HG03064 (cell line): ENCODE data around the gene CUL4A.
A peak's percentile ranks its signal among the peaks of the same experiment; 100 is the strongest.

Experiments used
- ATAC-seq: cut with Tn5 transposase; IDR thresholded peaks from one replicate; pipeline ENCODE4 v1.9.1; 2021; ENCODE audit warnings: low read depth; ENCODE audit not compliant: unreplicated experiment

Gene CUL4A

DNA sequence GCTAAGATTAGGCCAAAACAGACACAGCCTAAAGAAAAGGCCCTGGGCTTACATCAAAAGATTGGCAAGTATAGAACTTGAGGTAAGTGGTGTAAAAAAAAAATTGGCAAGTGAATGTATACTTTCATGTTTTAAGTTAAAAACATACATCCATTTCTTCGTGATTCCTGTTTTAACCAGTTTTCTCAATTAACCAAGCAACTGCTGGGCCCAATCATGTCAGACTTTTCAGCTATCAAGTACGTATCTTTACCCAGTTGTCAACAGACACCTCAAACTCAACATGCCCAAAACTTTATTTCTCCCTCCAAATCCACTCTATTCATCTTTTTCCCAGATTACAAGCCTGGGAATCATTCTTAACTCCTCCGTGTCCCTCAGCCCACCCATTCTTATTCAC, 2.0 kb upstream of the CUL4A start:
- ATAC-seq = no peak

DNA sequence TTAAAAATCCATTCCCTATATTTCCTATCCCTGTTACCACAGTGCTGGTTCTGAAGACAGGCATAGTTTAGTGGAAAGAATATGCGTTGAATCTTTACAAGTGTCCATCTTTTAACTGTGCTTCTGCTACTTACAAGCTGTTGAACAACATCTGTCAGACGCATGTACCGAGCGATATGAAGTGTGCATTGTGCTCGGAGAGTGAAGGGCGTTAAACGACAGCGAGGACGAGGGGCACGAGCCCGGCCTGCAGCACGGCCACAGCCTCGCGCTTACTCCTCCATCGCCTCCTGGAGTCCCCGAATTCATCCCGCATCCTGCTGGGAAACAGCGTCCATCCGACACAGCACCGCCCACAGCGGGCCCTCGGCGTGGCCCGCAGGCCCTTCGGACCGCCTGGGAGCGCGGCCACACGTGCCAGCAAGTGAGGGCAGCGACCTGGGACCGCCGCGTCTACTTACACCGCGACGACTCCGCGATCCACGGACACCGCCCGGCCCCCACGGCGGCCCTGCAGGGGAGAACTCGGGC, 1.5 kb upstream of the CUL4A start:
- ATAC-seq = peak; percentile 11

DNA sequence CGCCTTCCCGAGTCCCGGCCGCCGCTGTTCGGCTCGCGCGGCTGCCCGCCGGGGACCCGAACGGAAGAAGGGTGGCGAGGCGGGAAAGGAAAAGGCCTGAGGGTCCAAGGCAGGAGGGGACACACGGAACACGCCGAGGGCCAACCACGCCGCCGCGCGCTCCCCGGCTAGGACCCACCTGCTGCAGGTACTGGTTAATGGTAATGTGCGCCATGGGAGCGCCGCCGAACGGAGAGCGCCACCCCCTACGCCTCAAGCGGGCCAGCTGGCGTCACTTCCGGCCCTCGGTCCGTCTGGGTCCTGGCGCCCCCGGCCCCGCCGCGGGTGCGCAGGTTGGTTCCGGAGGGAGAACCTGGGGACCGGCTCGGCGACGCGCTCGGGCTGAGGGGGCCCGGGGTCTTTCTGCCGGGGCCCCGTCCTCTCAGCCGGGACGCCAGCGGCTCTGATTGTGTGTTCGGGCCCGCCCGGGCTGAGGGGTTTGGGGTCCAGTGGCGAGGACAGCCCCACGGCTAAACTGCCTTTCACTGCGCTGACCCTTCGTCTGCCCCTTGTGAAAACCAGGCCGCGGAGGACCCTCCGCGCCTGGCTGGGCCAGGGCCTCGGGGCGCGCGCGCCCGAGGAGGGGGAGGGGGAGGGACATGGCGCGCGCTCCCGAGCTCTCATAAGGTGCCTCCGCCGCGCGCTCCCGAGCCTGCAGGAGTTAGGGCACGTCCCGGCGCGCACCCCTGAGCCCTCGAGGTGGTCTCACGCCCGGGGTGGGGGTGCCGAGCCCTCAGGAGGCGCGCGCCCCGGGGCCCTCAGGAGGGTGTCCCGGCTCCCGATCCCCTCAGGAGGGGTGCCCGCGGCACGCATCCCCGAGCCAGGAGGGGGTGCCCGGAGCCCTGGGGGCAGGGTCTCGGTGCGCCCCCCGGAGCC, 735 bp upstream of the CUL4A start, which contains the start of gene PCID2:
PCID2 (minus strand) TSS at position 249 of the 915 bp plus-strand sequence; CDS start at position 214, 35 bp downstream.
- ATAC-seq = peak; percentile 61

DNA sequence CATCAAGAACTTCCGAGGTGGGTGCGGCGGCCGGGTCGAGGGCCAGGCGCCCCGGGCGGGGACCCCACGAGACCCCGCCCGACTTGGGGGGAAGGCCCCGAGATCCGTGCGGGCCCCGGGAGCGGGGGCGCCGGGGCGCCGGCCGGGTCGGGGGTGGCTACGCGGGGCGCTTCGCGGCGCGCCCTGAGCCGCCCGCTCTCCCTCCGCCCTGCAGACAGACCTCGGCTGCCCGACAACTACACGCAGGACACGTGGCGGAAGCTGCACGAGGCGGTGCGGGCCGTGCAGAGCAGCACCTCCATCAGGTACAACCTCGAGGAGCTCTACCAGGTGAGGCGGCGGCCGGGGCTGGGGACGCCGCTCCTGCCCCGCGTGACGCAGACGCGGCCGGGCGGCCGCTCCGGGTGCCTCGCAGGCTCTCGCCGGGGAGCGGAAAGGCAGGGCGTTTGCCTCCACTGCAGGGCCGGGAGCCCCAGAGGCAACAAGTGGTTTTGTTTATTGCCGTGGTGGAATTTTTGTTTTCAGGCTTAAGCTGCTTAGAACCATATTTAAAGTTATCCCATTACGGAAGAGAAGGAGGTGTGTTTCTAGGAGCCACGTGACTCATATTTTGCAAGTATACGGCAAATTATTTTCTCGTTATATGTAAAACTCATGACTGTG, 477 bp downstream of the CUL4A start:
- peak; percentile 39 for ATAC-seq

DNA sequence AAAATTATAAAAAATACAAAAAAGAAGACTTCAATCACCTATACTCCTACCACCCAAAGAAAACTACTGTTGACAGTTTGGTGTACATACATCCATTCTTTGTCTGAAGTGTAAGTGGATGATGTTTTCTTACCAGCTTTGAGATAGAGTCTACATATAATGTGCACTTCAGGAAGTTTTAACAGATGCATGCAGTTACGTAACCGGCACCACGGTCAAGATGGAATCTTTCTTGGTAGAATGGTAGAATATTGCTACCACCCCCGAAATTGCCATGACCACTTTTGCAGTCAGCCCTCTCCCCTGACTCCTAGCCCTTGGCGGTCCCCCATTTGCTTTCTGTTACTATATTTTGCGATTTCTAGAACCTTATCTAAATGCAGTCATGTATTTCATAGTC, 1.4 kb downstream of the CUL4A start:
- ATAC-seq = no peak

DNA sequence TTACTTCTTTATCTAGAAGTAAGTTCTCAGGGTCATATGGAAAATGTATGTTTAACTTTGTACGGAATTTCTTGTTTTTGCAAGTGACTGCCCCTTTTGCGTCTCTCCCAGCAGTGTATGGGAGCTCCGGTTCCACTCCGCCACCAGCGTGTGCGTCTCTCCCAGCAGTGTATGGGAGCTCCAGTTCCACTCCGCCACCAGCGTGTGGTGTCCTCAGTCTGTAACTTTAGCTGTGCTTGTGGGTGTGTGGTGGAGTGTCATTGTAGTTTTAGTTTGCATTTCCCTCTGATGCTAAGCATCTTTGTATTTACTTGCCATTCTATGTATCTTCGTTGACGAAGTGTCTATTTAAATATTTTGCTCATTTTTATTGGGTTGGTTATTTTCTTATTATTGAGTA, 2.4 kb downstream of the CUL4A start:
- no peak for ATAC-seq

DNA sequence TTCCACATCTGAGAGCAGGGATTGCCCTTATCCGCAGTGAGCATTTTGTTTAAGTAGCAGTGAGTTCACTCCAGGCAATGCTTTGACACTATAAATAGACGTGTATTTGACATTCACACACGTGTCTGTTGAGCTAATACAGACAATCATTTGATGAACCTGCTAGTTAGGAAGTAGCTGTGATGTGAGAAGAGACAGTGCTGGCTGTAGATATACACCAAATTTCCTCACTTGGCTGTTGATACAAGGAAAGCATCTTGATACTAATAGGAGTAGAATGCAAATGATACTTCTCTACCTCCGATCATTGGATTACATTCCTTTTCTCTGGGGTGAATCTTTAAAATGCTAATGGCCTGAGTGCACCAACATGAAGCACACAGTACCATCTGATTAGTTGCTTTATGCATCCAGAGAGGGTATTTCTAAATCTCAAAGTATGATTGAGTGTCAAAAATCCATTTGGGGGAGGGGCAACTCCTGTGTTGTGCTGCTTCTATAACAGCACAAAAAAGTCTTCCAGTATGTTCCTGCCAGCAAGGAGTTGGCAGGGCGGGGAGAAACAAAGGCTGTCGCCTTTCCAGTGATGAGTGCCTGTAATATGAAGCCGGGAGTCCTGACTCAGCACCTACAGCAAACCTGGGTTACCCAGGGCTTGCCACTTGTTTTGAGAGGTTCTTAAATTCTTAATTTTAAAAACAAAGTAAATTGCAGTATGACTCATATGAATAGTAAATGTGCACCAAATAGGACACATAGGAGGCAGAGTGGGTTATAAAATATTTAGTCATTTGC, 7.0 kb downstream of the CUL4A start:
- no peak for ATAC-seq

DNA sequence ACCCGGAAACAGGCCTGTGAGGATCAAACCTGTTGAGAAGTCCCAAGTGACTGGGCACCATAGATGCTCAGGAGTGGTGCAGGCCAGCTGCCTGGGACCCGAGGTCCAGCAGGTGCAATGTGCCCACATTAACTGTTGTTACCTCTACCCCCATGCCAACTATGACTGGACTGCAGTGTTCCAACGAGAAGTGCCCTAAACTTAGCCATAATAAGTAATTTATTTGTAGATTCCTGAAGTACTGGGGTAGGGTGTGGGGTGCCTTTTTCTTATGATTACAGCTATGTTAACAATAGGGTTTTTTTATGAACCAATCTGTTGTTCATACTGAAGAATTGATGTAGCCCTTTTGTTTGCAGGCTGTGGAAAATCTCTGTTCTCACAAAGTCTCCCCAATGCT, 9.2 kb downstream of the CUL4A start:
- no peak for ATAC-seq

DNA sequence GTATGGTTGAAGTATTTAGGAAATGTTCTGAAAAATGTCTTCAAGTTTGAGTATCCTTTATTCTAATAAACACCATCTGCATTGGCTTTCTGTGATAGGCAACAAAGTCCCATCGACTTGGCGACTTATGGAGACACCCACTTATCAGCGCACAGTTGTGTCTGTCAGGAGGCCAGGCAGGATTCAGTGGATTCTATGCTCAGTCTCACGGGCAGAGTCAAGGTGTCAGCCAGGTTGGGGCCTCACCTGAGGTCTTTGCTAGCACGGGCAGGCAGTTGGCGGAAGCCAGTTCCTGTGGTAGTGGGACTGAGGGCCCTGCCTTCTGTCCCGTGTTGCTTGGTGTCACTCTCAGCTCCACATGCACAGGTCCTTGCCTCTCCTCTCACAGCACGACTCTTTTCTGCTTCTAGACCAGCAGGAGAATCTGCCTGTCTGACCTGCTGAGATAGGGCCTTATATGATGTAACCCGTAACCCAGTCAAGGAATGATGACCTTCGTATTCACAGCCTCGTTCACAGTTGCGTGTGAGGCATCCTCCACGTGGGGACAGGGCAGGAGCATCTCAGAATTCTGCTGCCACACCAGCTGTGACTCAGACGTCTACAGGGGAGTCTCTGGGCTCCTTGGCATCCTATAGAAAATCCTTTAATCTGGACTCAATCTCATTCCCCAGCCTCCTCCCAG, 10.0 kb downstream of the CUL4A start:
- no peak for ATAC-seq

DNA sequence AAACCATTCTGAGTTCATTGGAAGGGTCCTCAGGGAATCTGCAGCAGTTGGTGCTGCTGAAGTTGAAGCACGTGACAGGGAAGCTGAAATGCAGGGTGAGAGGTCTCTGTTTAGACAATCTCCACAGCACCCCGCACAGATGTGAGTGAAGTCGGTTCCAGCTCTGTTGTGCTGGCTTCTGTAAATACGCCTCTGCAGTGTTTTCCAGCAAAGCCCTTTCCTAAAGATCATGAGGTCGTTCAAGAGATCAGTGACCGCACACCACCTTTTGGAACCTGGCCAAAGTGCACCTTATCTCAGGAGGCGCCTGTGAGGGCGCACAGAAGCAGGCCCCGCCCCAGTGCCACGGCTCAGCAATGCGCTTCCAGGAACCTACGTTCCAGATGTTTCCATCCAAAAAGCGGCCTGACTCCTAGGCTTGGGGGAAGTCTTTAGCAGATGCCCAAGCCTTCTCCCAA, 10.8 kb downstream of the CUL4A start:
- ATAC-seq = no peak

DNA sequence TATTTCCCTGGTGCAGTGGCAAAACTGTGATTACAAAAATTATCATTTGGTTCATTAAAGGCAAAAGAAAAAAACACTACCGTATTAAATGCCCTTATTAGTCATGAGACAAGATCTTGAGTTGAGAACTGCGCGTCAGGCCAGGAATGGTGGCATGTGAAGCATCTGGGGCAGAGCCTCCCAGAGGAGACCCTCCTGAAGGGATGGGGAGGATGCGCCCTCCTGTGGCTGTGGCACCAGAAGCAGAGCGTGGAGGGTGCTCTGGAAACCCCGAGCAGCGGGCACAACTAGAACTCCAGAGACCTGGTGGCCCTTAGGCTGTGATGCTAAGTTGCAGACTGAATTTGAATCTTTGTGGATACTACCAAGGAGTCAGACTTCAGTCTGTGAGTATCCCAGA, 11.5 kb downstream of the CUL4A start:
- no peak for ATAC-seq

DNA sequence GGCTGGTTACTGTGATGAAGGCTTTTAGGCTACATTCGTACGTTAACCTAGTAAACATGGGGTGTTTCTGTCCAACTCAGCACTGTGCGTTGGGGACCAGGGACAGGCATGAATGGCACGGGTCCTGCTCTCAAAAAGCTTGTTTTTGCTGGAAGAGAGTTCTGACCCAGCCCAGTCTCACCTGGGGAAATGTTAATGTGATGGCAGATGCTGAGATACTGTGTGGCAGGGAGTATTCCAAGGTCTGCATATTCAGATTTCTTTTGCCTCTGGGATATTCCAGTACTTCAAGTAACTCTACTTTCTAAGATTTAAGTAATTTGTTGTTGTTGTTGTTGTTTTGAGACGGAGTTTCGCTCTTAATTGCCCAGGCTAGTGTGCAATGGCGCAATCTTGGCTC, 13.7 kb downstream of the CUL4A start:
- no peak for ATAC-seq

DNA sequence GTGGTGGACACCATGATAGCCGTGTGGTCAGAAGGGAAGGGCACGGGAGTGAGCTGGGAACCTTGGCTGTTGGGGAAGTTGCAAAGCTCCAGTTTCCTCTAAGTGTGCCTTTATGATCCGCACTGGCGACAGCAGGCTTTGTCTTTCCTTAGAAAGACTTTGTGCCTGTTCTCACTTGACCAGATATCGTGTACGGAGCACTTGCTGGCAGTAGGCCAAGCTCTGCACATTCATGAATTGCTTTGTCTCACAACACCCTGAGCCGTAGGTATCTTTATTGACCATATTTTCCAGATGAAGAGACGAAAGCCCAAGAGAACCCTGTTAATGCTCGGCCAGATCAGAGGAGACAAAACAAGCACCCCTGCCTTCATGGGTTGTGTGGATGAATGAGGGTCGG, 15.1 kb downstream of the CUL4A start:
- ATAC-seq = no peak

DNA sequence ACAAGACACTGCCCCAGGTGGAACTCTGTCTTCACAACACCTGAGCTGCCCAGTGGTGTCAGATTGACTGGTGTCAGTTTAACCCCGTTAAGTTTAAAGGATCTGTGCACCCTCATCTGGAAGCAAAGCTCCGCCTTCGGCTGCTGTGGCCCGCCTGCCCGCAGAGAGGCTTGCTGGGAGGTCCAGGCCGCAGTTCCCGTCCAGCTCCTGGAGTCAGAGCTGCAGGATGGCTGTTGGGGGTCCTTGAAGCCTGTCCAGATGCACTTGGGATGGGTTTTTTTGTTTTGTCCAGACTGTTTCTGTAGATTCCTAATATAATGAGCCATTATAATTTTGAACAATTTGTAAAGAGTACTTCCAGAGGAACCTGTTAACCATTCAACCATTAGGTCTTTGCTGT, 16.1 kb downstream of the CUL4A start:
- ATAC-seq = no peak

DNA sequence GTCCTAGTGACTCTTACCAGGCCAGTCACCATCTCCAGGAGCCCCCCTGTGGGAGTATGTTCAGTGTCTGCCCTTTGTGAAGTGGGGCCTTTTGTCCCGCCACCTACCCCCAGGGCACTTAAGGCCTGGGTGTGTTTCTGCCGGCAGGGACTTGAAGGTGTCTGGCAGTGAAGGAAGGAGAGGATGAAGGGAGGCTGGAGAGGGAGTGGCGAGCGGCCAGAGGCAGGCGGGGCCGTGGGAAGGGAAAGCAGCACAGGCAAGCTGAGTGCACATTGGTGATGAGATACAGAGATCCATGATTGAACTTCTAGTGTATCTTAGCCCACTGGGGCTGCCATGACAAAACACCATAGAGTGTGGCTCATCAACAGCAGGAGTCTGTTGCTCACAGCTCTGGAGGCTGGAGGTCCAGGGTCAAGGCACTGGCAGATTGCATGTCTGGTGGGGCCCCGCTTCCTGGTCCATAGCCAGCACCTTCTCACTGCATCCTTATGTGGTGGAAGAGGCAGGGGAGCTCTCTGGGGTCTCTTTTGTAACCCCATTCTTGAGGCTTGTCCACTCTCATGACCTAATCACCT, 17.5 kb downstream of the CUL4A start:
- no peak for ATAC-seq

DNA sequence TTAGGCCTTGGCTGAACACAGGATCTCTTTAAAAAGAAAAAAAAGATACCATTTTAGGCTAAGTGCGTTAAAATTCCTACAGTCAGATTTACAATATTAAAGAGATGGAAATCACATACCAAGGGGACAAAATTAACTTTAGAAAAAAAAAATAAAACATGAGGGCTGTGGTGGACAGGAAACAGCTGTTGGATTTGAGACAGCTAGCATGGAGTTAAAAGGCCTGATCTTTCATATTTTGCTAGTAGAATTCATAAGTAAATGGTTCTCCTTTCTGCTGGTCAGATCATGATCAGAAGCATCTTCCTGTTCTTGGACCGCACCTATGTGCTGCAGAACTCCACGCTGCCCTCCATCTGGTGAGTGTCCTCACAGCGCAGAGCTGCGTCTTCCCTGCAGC, 19.7 kb downstream of the CUL4A start:
- no peak for ATAC-seq

DNA sequence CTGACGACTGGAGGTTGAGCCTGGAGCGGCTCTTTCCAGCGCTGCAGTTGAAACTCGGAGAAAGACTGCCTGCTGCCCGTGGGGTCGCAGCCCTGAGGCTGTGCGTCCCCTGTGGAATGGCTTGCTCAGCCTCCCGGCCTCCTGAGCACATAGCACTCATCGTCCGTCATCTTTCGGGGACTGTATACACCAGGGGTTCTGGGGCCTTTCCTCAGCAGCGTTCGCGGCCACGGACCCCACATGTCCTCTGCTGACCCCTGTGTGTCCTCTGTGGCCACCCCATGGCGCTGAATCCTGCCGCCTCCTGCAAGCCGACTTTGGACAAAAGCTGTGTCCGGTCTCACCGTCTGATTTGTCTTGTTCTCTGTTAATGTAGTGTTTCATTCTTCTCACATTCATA, 20.4 kb downstream of the CUL4A start:
- no peak for ATAC-seq

DNA sequence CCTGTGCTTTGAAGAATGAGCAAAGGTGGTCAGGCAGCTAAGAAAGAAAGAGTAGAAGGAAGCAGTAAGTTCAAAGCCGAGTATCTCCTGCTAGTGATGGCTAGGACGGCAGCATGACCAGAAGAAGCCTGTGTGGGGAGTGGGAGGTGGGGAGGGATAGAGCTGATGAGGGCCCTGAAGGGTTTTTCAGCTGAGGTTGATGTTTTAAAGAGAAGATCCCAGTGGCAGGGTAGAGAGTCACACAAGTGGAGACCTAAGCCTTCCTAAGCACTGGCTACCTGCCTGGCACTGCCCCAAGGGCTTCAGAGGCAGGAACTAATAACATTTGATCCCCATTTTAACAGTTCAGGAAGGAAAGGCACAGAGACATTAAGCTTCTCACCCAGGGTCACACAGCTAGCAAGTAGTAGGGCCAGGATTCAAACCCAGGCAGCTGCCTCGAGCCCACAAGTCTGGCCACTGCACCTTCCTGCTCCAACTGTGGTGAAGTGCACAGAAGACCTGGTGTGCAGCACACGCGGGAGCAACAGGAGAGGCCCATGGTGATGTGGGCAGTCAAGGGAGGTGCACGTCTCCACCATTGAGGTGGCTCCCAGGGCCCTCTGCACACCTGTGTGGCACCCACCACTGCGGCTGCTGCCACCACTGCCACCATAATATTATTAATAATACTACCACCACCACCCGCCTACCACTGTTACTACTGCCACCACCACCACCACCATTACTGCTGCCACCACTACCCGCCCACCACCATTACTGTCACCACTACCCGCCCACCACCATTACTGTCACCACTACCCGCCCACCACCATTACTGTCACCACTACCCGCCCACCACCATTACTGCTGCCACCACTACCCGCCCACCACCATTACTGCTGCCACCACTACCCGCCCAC, 22.1 kb downstream of the CUL4A start:
- no peak for ATAC-seq
